H7 (cell line): Measurements from ENCODE around the gene EIF3I. TPM values are rescaled to one million over a fixed set of nuclear protein-coding genes. Genes with fewer than 3 reads are reported as not detected.

Experiments used
- DNase-seq: peaks from one replicate; pipeline ENCODE4 v3.0.0; 2012
- H3K27me3 ChIP-seq: 2 replicates; pipeline ENCODE4 v1.6.0; 2011; ENCODE audit warnings: mild to moderate bottlenecking, low read length; ENCODE audit not compliant: control insufficient read depth, insufficient read depth
- H3K36me3 ChIP-seq: replicated peaks from 2 replicates; pipeline ENCODE4 v1.5.1; 2011; ENCODE audit warnings: low read length; ENCODE audit not compliant: control insufficient read depth, insufficient read depth
- H3K4me3 ChIP-seq: 2 replicates; pipeline ENCODE4 v1.5.1; 2011; ENCODE audit warnings: low read depth, mild to moderate bottlenecking, control low read depth, low read length, moderate library complexity; ENCODE audit not compliant: insufficient read depth
- total RNA-seq: library from RNA; depleted of rRNA; stranded (reverse); fragments of >200 nt; shearing (Covaris generic); gene quantifications from 2 replicates; pipeline ENCODE4 v1.2.3, GENCODE V29; 2014

EIF3I gene
- total RNA-seq, 1 experiment from 2014 or later: 547 TPM

GRCh38 chr1:32192220-32192948 is 29.8 kb upstream of the EIF3I start:
- DNase-seq: no peak
- Histone ChIP-seq H3K4me3 (no peak overlapping the region), H3K36me3 (peaks cover 75% of the 10 kb centered on the region), H3K27me3 (no peaks in the 10 kb centered on the region)

- peak; percentile 22 for DNase-seq
- Histone ChIP-seq H3K4me3 (no peak overlapping the region), H3K36me3 (peaks cover 57% of the 10 kb centered on the region), H3K27me3 (no peaks in the 10 kb centered on the region)
Measured at GRCh38 chr1:32194984-32195383, 27.2 kb upstream of the EIF3I start.

- no peak overlapping the region for H3K4me3 ChIP-seq
- DNase-seq: no peak
- peaks cover 52% of the 10 kb centered on the region for H3K36me3 ChIP-seq
Measured at GRCh38 chr1:32195531-32195930, 26.7 kb upstream of the EIF3I start.

GRCh38 chr1:32195972-32196823 is 26.0 kb upstream of the EIF3I start:
- no peak overlapping the region for H3K4me3 ChIP-seq
- no peaks in the 10 kb centered on the region for H3K27me3 ChIP-seq
- H3K36me3 ChIP-seq: peaks cover 49% of the 10 kb centered on the region
- no peak for DNase-seq

More at GRCh38 chr1:32195531-32195930, 26.7 kb upstream of the EIF3I start:
- H3K27me3 ChIP-seq: no peaks in the 10 kb centered on the region

GRCh38 chr1:32197074-32197473 is 25.1 kb upstream of the EIF3I start:
- Histone ChIP-seq H3K27me3 (no peaks in the 10 kb centered on the region), H3K36me3 (peaks cover 43% of the 10 kb centered on the region), H3K4me3 (no peak overlapping the region)
- no peak for DNase-seq

- H3K36me3 ChIP-seq: peaks cover 35% of the 10 kb centered on the region
Measured at GRCh38 chr1:32197837-32198236, 24.4 kb upstream of the EIF3I start.

GRCh38 chr1:32198237-32199042 is 23.8 kb upstream of the EIF3I start:
- H3K36me3 ChIP-seq: peaks cover 30% of the 10 kb centered on the region
- no peak for DNase-seq
- no peaks in the 10 kb centered on the region for H3K27me3 ChIP-seq
- no peak overlapping the region for H3K4me3 ChIP-seq

More at GRCh38 chr1:32197837-32198236, 24.4 kb upstream of the EIF3I start:
- H3K4me3 ChIP-seq: no peak overlapping the region
- DNase-seq: no peak
- no peaks in the 10 kb centered on the region for H3K27me3 ChIP-seq

GRCh38 chr1:32199043-32199716 is 23.0 kb upstream of the EIF3I start:
- Histone ChIP-seq H3K27me3 (no peaks in the 10 kb centered on the region), H3K4me3 (no peak overlapping the region), H3K36me3 (peaks cover 25% of the 10 kb centered on the region)
- DNase-seq: no peak

GRCh38 chr1:32199717-32200072 is 22.5 kb upstream of the EIF3I start:
- peak; percentile 75 for DNase-seq
- Histone ChIP-seq H3K36me3 (peaks cover 20% of the 10 kb centered on the region), H3K27me3 (no peaks in the 10 kb centered on the region), H3K4me3 (peak overlapping the region; percentile 79; the same call in 1 of the 2 replicates)

- DNase-seq: peak; percentile 97
- Histone ChIP-seq H3K36me3 (peaks cover 14% of the 10 kb centered on the region), H3K27me3 (no peaks in the 10 kb centered on the region), H3K4me3 (peak within 1 kb of the TSS; percentile 79)
Measured at GRCh38 chr1:32200226-32201010, 21.8 kb upstream of the EIF3I start, which contains the start of gene CCDC28B. CCDC28B (plus strand) TSS chr1:32200595; CDS start chr1:32201936, 1,341 bp downstream.

GRCh38 chr1:32201011-32201855 is 21.0 kb upstream of the EIF3I start:
- H3K36me3 ChIP-seq: peaks cover 9% of the 10 kb centered on the region
- peak overlapping the region; percentile 79 for H3K4me3 ChIP-seq
- H3K27me3 ChIP-seq: no peaks in the 10 kb centered on the region; the same call in 1 of the 2 replicates
- peak; percentile 90 for DNase-seq

GRCh38 chr1:32204943-32205361 is 17.3 kb upstream of the EIF3I start:
- Histone ChIP-seq H3K36me3 (peaks cover 1% of the 10 kb centered on the region), H3K27me3 (no peaks in the 10 kb centered on the region; the same call in 1 of the 2 replicates), H3K4me3 (peak overlapping the region; percentile 58)
- DNase-seq: peak; percentile 70
